ENCODE data around the gene CREB5.

- TF ChIP-seq, protein P1, sequence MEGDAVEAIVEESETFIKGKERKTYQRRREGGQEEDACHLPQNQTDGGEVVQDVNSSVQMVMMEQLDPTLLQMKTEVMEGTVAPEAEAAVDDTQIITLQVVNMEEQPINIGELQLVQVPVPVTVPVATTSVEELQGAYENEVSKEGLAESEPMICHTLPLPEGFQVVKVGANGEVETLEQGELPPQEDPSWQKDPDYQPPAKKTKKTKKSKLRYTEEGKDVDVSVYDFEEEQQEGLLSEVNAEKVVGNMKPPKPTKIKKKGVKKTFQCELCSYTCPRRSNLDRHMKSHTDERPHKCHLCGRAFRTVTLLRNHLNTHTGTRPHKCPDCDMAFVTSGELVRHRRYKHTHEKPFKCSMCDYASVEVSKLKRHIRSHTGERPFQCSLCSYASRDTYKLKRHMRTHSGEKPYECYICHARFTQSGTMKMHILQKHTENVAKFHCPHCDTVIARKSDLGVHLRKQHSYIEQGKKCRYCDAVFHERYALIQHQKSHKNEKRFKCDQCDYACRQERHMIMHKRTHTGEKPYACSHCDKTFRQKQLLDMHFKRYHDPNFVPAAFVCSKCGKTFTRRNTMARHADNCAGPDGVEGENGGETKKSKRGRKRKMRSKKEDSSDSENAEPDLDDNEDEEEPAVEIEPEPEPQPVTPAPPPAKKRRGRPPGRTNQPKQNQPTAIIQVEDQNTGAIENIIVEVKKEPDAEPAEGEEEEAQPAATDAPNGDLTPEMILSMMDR (IDR thresholded peaks at IDR 0.05), result no peak
- TF ChIP-seq EP300 (IDR thresholded peaks at IDR 0.05), result no peak
- TF ChIP-seq POLR2A (IDR thresholded peaks at IDR 0.05), result no peak
- no peak for TF ChIP-seq POLR2AphosphoS5 (IDR thresholded peaks at IDR 0.05)
These were observed 112.7 kb downstream of the CREB5 start for GRCh38 chr7:28524978-28525377.
